Measurements from ENCODE around the gene CORO2A.

Gene CORO2A

DNA sequence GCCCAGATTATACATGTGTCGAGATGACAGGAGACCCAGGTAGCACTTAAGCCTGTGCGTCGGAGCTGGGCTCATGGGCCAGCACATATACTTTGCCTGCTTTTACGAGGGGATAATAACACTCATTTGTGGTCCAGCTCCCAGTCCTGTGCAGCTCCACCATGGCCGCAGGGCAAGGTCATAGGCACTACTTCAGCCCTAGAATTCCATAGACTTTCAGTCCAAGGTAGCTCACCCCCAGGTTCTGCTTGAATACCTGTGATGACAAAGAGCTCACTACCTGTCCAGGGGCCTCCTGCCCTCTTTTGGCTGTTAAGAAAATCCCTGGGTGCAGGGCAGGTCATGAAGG is 1.7 kb downstream of the CORO2A start:
- TF ChIP-seq, protein P1, sequence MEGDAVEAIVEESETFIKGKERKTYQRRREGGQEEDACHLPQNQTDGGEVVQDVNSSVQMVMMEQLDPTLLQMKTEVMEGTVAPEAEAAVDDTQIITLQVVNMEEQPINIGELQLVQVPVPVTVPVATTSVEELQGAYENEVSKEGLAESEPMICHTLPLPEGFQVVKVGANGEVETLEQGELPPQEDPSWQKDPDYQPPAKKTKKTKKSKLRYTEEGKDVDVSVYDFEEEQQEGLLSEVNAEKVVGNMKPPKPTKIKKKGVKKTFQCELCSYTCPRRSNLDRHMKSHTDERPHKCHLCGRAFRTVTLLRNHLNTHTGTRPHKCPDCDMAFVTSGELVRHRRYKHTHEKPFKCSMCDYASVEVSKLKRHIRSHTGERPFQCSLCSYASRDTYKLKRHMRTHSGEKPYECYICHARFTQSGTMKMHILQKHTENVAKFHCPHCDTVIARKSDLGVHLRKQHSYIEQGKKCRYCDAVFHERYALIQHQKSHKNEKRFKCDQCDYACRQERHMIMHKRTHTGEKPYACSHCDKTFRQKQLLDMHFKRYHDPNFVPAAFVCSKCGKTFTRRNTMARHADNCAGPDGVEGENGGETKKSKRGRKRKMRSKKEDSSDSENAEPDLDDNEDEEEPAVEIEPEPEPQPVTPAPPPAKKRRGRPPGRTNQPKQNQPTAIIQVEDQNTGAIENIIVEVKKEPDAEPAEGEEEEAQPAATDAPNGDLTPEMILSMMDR (IDR thresholded peaks at IDR 0.05; ENCODE audit: control insufficient read depth, insufficient read depth, low read depth, low read length, missing control alignments), result no peak
- H3K4me3 ChIP-seq (ENCODE audit: control insufficient read depth, low read depth, low read length), result no peak overlapping the region
- DNase-seq (ENCODE audit: low read depth), result no peak

DNA sequence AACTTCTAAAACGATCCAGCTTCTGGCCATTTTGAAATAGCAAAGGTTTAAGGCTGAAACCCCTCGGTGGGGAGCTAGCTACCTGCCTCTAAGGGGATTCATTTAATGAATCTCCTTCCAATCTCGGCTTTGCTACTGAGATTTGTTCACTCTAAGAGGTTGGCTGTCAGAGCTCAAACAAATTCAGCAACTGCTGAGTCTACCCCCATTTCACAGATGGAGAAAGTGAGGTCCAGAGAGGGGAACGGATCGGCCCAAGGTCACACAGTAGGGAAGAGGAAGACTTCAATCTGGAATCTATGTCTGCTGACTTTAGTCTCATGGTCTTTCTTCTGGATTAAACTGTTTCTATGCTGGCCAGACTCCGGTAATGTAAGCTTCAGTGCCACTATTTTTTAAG is 3.0 kb downstream of the CORO2A start:
- H3K4me3 ChIP-seq (ENCODE audit: control insufficient read depth, low read depth, low read length), result no peak overlapping the region
- DNase-seq (ENCODE audit: low read depth), result no peak
- TF ChIP-seq, protein P1 (IDR thresholded peaks at IDR 0.05; ENCODE audit: control insufficient read depth, insufficient read depth, low read depth, low read length, missing control alignments), result no peak

- TF ChIP-seq, protein P1 (IDR thresholded peaks at IDR 0.05; ENCODE audit: control insufficient read depth, insufficient read depth, low read depth, low read length, missing control alignments), result no peak
Measured at GRCh38 chr9:98187926-98188325, 4.5 kb downstream of the CORO2A start.

DNA sequence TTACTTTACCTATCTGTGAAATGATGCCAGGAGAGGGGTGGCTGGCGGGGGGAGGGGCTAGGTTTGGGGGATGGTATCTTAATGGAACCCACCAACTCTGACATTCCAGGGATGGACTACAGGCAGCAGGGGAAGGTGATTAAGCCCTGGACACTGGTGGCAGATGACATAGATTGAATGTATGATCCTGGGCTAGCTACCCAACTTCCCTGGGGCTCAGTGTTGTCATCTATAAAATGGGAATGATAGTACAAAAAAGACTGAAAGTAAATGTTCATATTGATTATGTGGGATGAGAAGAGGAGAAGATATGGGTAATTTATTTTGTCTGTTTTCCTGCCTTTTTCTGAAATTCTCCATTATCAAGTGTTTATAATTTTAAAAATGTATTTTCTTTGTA is 6.2 kb downstream of the CORO2A start:
- TF ChIP-seq, protein P1 (IDR thresholded peaks at IDR 0.05; ENCODE audit: control insufficient read depth, insufficient read depth, low read depth, low read length, missing control alignments), result no peak
- DNase-seq (ENCODE audit: low read depth), result no peak
- no peak overlapping the region for H3K4me3 ChIP-seq (ENCODE audit: control insufficient read depth, low read depth, low read length)

More at GRCh38 chr9:98187926-98188325, 4.5 kb downstream of the CORO2A start:
- no peak for DNase-seq (ENCODE audit: low read depth)
- no peak overlapping the region for H3K4me3 ChIP-seq (ENCODE audit: control insufficient read depth, low read depth, low read length)

DNA sequence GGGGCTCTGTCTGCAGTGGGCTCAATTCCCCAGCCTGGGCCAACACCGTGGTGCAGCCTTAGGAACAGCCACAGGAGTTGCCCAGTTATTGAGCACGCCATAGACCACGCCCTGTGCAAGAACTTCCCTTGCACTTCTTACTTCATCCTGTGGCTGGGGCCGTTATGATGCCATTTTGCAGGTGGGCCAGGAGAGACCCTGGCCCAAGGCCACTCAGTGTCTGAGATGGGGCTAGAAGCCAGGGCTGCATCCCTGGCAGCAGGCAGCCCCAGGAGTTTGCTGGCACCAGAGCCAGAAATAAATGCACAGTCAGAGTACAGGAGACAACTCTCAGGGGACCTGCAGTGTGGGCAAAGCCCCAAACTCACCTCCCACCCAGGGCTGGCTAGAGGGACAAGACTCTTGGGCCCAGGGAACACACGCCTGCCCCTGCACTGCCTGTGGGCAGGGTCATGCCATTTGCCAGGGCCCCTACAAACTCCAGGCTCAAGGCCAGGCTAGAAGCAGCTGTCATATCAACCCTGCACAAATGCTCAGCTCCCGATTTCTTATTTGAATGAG is 6.7 kb downstream of the CORO2A start:
- no peak overlapping the region for H3K4me3 ChIP-seq (ENCODE audit: control insufficient read depth, low read depth, low read length)
- DNase-seq (ENCODE audit: low read depth), result no peak
- TF ChIP-seq, protein P1 (IDR thresholded peaks at IDR 0.05; ENCODE audit: control insufficient read depth, insufficient read depth, low read depth, low read length, missing control alignments), result no peak

- TF ChIP-seq, protein P1 (IDR thresholded peaks at IDR 0.05; ENCODE audit: control insufficient read depth, insufficient read depth, low read depth, low read length, missing control alignments), result no peak
- no peak for DNase-seq (ENCODE audit: low read depth)
- H3K4me3 ChIP-seq (ENCODE audit: control insufficient read depth, low read depth, low read length), result no peak overlapping the region
Measured at GRCh38 chr9:98185021-98185567, 7.3 kb downstream of the CORO2A start.
